Testis (tissue), 3 donors: ENCODE results near the gene EIF4G2. TPM values are rescaled to one million over a fixed set of nuclear protein-coding genes. Genes with fewer than 3 reads are reported as not detected.

ENCODE experiments used
- DNase-seq: peaks from one replicate; pipeline ENCODE4 v3.0.0-alpha.2; 2019
- H3K27ac ChIP-seq, 2 donors: fragments of 200-600 bp; sonication (generic); one replicate each; pipeline ENCODE4 v1.5.1; 2019
- H3K27me3 ChIP-seq: fragments of 200-600 bp; sonication (generic); one replicate; pipeline ENCODE4 v1.5.1; 2019
- H3K36me3 ChIP-seq: fragments of 200-600 bp; sonication (generic); one replicate; pipeline ENCODE4 v1.5.1; 2017; ENCODE audit warnings: low read depth; ENCODE audit errors: missing control alignments
- H3K4me1 ChIP-seq: fragments of 200-600 bp; sonication (generic); one replicate; pipeline ENCODE4 v1.5.1; 2019
- H3K4me3 ChIP-seq, 2 donors: fragments of 200-600 bp; sonication (generic); one replicate each; pipeline ENCODE4 v1.5.1; 2017 to 2019
- H3K9me3 ChIP-seq: fragments of 200-600 bp; sonication (generic); one replicate; pipeline ENCODE4 v1.5.1; 2017
- CTCF ChIP-seq, 3 experiments: fragments of 450-650 bp in 2 of 3; fragments of 200-600 bp in 1 of 3; sonication (generic) in 1 of 3; IDR thresholded peaks; one replicate each; pipeline ENCODE4 v1.5.1; 2016 to 2019; ENCODE audit warnings: antibody characterized with exemption in 3 of 3, mild to moderate bottlenecking in 2 of 3, moderate library complexity in 1 of 3
- POLR2A ChIP-seq: fragments of 450-650 bp; IDR thresholded peaks from one replicate; pipeline ENCODE4 v1.6.1; 2017; ENCODE audit warnings: antibody characterized with exemption, mild to moderate bottlenecking, moderate library complexity
- WGBS, 2 donors: methylation state at CpG; one replicate each; pipeline ENCODE4 v1.1.5; 2018; 5-methylcytosine and 5-hydroxymethylcytosine counted together
- intact Hi-C: fragments of 100-400 bp; cut with DNase I; formaldehyde crosslinking; loops from one replicate; pipeline ENCODE4 v1.15.1; 2023; ENCODE audit warnings: low total_unique reads
- polyA plus RNA-seq: library from polyadenylated mRNA; stranded (reverse); fragments of 350-450 nt; fragmentation: Illumina TruSeq; extraction: RNeasy Lipid Tissue Mini Kit (QIAGEN cat#74804); gene quantifications from one replicate; pipeline ENCODE4 v1.2.3, GENCODE V29; 2014; ENCODE audit warnings: low read depth, low replicate concordance; ENCODE audit not compliant: insufficient read depth
- total RNA-seq, 2 donors: library from RNA; depleted of rRNA; stranded (reverse); fragments of >200 nt; gene quantifications; one replicate each; pipeline ENCODE4 v1.2.3, GENCODE V29; 2016

Gene EIF4G2
- total and polyA plus RNA-seq, 3 donors from 2014 or later = 451 to 519 (median 501) TPM

DNA sequence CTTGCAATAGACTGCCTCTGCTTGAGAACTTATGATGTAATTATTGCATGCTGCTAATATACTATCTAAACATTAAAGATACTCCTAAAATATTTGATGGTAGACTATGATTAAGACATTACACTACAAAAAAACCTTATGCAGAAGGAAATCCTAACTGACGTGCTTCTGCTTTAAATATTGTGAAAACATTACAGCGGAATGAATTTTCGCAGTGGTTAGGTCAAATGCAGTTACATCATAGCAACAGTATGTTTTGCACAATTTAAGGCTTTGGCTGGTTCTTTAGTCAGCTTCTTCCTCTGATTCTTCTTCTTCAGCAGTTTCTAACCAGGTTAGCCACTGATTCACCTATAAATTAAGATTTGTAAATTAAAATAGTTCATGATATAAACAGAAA, 11.2 kb downstream of the EIF4G2 start:
- Histone ChIP-seq H3K27ac (no peak overlapping the region), H3K36me3 (peaks cover 4% of the 10 kb centered on the region), H3K27me3 (no peaks in the 10 kb centered on the region), H3K4me3 (no peak overlapping the region), H3K9me3 (no peaks in the 10 kb centered on the region), H3K4me1 (no peaks in the 10 kb centered on the region)
- intact Hi-C loops = loop anchor here (10.0 kb wide), 1 partner anchor 227 kb away; no protein-coding TSS in a partner anchor
- TF ChIP-seq CTCF (IDR thresholded peaks at IDR 0.05) (no peak), POLR2A (no peak)
- 83 to 85% methylated on average over 3 of the region's 3 CpGs for WGBS, 2 donors
- no peak for DNase-seq

- Histone ChIP-seq H3K36me3 (peaks cover 4% of the 10 kb centered on the region), H3K4me3 (no peak overlapping the region), H3K27ac (no peak overlapping the region), H3K27me3 (no peaks in the 10 kb centered on the region), H3K4me1 (no peaks in the 10 kb centered on the region), H3K9me3 (no peaks in the 10 kb centered on the region)
- TF ChIP-seq POLR2A = no peak
- no peak for TF ChIP-seq CTCF (IDR thresholded peaks at IDR 0.05)
- intact Hi-C loops = loop anchor here (10.0 kb wide), 1 partner anchor 228 kb away; no protein-coding TSS in a partner anchor
- no peak for DNase-seq
- WGBS, 2 donors = 82 to 88% methylated on average over 2 of the region's 2 CpGs
Observed at GRCh38 chr11:10797001-10797400, 11.7 kb downstream of the EIF4G2 start.

GRCh38 chr11:10796191-10796590, 12.5 kb downstream of the EIF4G2 start:
- H3K36me3 ChIP-seq = peaks cover 4% of the 10 kb centered on the region

DNA sequence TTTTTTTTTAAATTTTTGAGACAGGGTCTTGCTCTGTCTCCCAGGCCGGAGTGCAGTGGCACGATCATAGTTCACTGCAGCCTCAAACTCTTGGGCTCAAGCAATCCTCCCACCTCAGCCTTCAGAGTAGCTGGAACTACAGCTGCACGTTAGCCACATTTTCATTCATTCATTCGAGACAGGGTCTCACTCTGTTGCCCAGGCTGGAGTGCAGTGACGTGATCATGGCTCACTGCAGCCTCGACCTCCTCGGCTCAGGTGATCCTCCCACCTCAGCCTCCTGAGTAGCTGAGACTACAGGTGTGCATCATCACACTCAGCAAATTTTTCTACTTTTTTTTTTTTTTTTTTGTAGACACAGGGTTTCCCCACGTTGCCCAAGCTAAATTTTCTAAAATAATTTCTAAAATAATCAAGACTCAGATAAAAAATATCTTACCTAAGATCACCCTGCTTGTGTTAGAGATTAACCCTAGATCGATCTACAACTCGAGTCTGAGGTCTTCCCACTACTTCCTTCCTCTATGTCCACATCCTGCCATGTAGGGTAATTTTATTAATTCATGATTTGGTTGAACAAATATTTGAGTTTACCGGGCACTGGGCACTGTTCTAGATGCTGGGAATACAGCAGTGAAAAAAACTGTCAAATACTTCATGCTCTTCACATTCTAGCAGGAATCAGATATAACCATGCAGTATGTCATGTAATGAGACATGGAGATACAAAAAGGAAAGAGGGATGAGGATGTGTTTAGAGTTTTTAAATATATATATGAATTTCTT, 15.1 kb downstream of the EIF4G2 start:
- no peak overlapping the region for H3K4me3 ChIP-seq
- H3K36me3 ChIP-seq = peaks cover 4% of the 10 kb centered on the region
- no peak for DNase-seq
- H3K4me1 ChIP-seq = no peaks in the 10 kb centered on the region
- H3K9me3 ChIP-seq = no peaks in the 10 kb centered on the region
- H3K27me3 ChIP-seq = no peaks in the 10 kb centered on the region
- intact Hi-C loops = loop anchor here (10.0 kb wide), 1 partner anchor 231 kb away; no protein-coding TSS in a partner anchor
- no peak overlapping the region for H3K27ac ChIP-seq
- WGBS, 2 donors = 68 to 81% methylated on average over 11 of the region's 11 CpGs
- TF ChIP-seq POLR2A (no peak), CTCF (IDR thresholded peaks at IDR 0.05) (no peak)

More at GRCh38 chr11:10796191-10796590, 12.5 kb downstream of the EIF4G2 start:
- intact Hi-C loops = loop anchor here (10.0 kb wide), 1 partner anchor 229 kb away; no protein-coding TSS in a partner anchor
- no peak for DNase-seq
- Histone ChIP-seq H3K4me3 (no peak overlapping the region), H3K27me3 (no peaks in the 10 kb centered on the region), H3K4me1 (no peaks in the 10 kb centered on the region), H3K9me3 (no peaks in the 10 kb centered on the region), H3K27ac (no peak overlapping the region)
- 55 to 65% methylated on average over 2 of the region's 2 CpGs for WGBS, 2 donors
- TF ChIP-seq CTCF (IDR thresholded peaks at IDR 0.05) (no peak), POLR2A (no peak)
